OCI-LY3 (cell line): ENCODE results near the gene HLF.

Experiments used
- H2AFZ ChIP-seq: fragments of 200-600, 300-600 bp; shearing (Covaris generic); 2 replicates; pipeline ENCODE4 v1.6.0; 2014; ENCODE audit warnings: antibody characterized with exemption, low read depth, low read length
- H3K27ac ChIP-seq: fragments of 200-600, 300-600 bp; sonication (generic); 2 replicates; pipeline ENCODE4 v1.5.1; 2014; ENCODE audit warnings: mild to moderate bottlenecking, low read length, moderate library complexity, mixed read lengths
- H3K27me3 ChIP-seq: fragments of 200-600, 300-600 bp; sonication (generic); 2 replicates; pipeline ENCODE4 v1.6.1; 2014; ENCODE audit warnings: low read depth, low read length, mixed read lengths
- H3K36me3 ChIP-seq: fragments of 200-600, 300-600 bp; sonication (generic); replicated peaks from 2 replicates; pipeline ENCODE3; 2014; ENCODE audit warnings: low read depth, low read length, mixed read lengths
- H3K4me1 ChIP-seq: fragments of 300-600, 200-600 bp; sonication (generic); 2 replicates; pipeline ENCODE4 v1.6.1; 2014; ENCODE audit warnings: low read length, mixed read lengths
- H3K4me2 ChIP-seq: fragments of 200-600, 300-600 bp; sonication (generic); 2 replicates; pipeline ENCODE4 v1.6.1; 2014; ENCODE audit warnings: low read length, mixed read lengths
- H3K4me3 ChIP-seq: fragments of 300-600, 200-600 bp; sonication (generic); 2 replicates; pipeline ENCODE4 v1.5.1; 2014; ENCODE audit warnings: antibody characterized with exemption, mild to moderate bottlenecking, low read length, moderate library complexity
- H3K79me2 ChIP-seq: fragments of 300-600, 200-600 bp; shearing (Covaris generic); 2 replicates; pipeline ENCODE4 v1.6.1; 2014; ENCODE audit warnings: mild to moderate bottlenecking, low read length, mixed read lengths
- H3K9ac ChIP-seq: fragments of 300-600, 200-600 bp; shearing (Covaris generic); 2 replicates; pipeline ENCODE4 v1.6.0; 2014; ENCODE audit warnings: mild to moderate bottlenecking, low read length, moderate library complexity
- H3K9me3 ChIP-seq: fragments of 200-600, 300-600 bp; shearing (Covaris generic); 2 replicates; pipeline ENCODE4 v1.6.1; 2014; ENCODE audit warnings: low read length, mixed read lengths; ENCODE audit not compliant: insufficient read depth
- H4K20me1 ChIP-seq: fragments of 200-600, 300-600 bp; sonication (generic); 2 replicates; pipeline ENCODE4 v1.6.1; 2016; ENCODE audit warnings: low read length, mixed read lengths; ENCODE audit not compliant: insufficient read depth
- CTCF ChIP-seq: fragments of 200-600, 300-600 bp; sonication (generic); IDR thresholded peaks from 2 replicates; pipeline ENCODE4 v1.5.1; 2014; ENCODE audit warnings: antibody characterized with exemption, low read length, low read depth
- EZH2phosphoT487 ChIP-seq: fragments of 200-600 bp; shearing (Covaris generic); IDR thresholded peaks from 2 replicates; pipeline ENCODE4 v1.6.1; 2018; ENCODE audit warnings: antibody characterized with exemption, mixed run types, low read depth

The HLF gene

GRCh38 chr17:55305321-55306087 lies 40.7 kb downstream of the HLF start:
- Histone ChIP-seq H3K27ac (no peak overlapping the region), H3K27me3 (no peaks in the 10 kb centered on the region), H3K79me2 (peaks cover 16% of the 10 kb centered on the region), H3K4me3 (no peak overlapping the region), H4K20me1 (no peaks in the 10 kb centered on the region), H3K9me3 (no peaks in the 10 kb centered on the region), H2AFZ (no peak overlapping the region), H3K4me2 (no peak overlapping the region), H3K9ac (no peak overlapping the region), H3K36me3 (no peaks in the 10 kb centered on the region), H3K4me1 (peaks cover 31% of the 10 kb centered on the region)
- TF ChIP-seq CTCF = no peak
- TF ChIP-seq EZH2phosphoT487 = no peak

- Histone ChIP-seq H3K4me3 (no peak overlapping the region), H2AFZ (no peak overlapping the region), H3K27ac (no peak overlapping the region), H4K20me1 (no peaks in the 10 kb centered on the region), H3K4me2 (no peak overlapping the region), H3K27me3 (no peaks in the 10 kb centered on the region), H3K79me2 (peaks cover 15% of the 10 kb centered on the region), H3K36me3 (no peaks in the 10 kb centered on the region), H3K9ac (no peak overlapping the region), H3K9me3 (no peaks in the 10 kb centered on the region), H3K4me1 (peaks cover 31% of the 10 kb centered on the region)
- TF ChIP-seq EZH2phosphoT487 (no peak), CTCF (no peak)
Observed at GRCh38 chr17:55307879-55308278, 43.1 kb downstream of the HLF start.

- Histone ChIP-seq H3K4me2 (no peak overlapping the region), H3K4me3 (no peak overlapping the region), H3K4me1 (peaks cover 23% of the 10 kb centered on the region), H3K27ac (no peak overlapping the region), H3K27me3 (no peaks in the 10 kb centered on the region), H3K36me3 (no peaks in the 10 kb centered on the region), H4K20me1 (no peaks in the 10 kb centered on the region), H3K79me2 (peaks cover 8% of the 10 kb centered on the region), H2AFZ (no peak overlapping the region), H3K9me3 (no peaks in the 10 kb centered on the region), H3K9ac (no peak overlapping the region)
- TF ChIP-seq EZH2phosphoT487 = no peak
- TF ChIP-seq CTCF = no peak
Observed at GRCh38 chr17:55308613-55309391, 44.0 kb downstream of the HLF start.

- TF ChIP-seq EZH2phosphoT487 = no peak
- no peak for TF ChIP-seq CTCF
- H2AFZ ChIP-seq = no peak overlapping the region
- no peaks in the 10 kb centered on the region for H4K20me1 ChIP-seq
- no peaks in the 10 kb centered on the region for H3K9me3 ChIP-seq
- H3K9ac ChIP-seq = no peak overlapping the region
- no peaks in the 10 kb centered on the region for H3K27me3 ChIP-seq
- H3K4me3 ChIP-seq = no peak overlapping the region
- no peaks in the 10 kb centered on the region for H3K36me3 ChIP-seq
- no peaks in the 10 kb centered on the region for H3K79me2 ChIP-seq
- H3K4me2 ChIP-seq = no peak overlapping the region
- no peak overlapping the region for H3K27ac ChIP-seq
- peaks cover 9% of the 10 kb centered on the region for H3K4me1 ChIP-seq
Observed at GRCh38 chr17:55311767-55312375, 47.1 kb downstream of the HLF start.
